SK-N-SH (cell line): ENCODE data around the gene DIS3L2. TPM values are rescaled to one million over a fixed set of nuclear protein-coding genes. Genes with fewer than 3 reads are reported as not detected.

Experiments
- CTCF ChIA-PET: fragments of 300-600, 350-600 bp; formaldehyde crosslinking; extraction: SDS; loops from one replicate; lab custom pipeline; 2021; lab: Yijun Ruan, JAX
- POLR2A ChIA-PET: fragments of 350-600 bp; sonication (Branson Sonifier 250); formaldehyde crosslinking; extraction: SDS; loops from one replicate; lab custom pipeline; 2020; ENCODE audit warnings: antibody characterized with exemption, inconsistent platforms; lab: Yijun Ruan, JAX
- DNase-seq: peaks from one replicate; pipeline ENCODE4 v3.0.0; 2012
- H2AFZ ChIP-seq: fragments of 200-600 bp; sonication (generic); 2 replicates; pipeline ENCODE4 v1.8.1; 2016; ENCODE audit warnings: antibody characterized with exemption, mild to moderate bottlenecking, low read depth
- H3F3A ChIP-seq: fragments of 200-600 bp; sonication (generic); replicated peaks from 2 replicates; pipeline ENCODE3; 2016; ENCODE audit warnings: antibody characterized with exemption, mild to moderate bottlenecking; ENCODE audit not compliant: insufficient read depth
- H3K27ac ChIP-seq, 2 experiments: fragments of 200-500 bp in 1 of 2; fragments of 200-600 bp in 1 of 2; sonication (Bioruptor generic) in 1 of 2; sonication (generic), shearing (Covaris generic) in 1 of 2; 2 replicates each; pipeline versions ENCODE4 v1.5.1 to v1.6.1; 2014 to 2016; ENCODE audit warnings: low read depth in 2 of 2, inconsistent platforms in 1 of 2, low read length in 1 of 2, mild to moderate bottlenecking in 1 of 2, mixed read lengths in 1 of 2
- H3K27me3 ChIP-seq: fragments of 200-600 bp; sonication (generic), shearing (Covaris generic); 2 replicates; pipeline ENCODE4 v1.6.1; 2016; ENCODE audit warnings: mixed run types; ENCODE audit not compliant: insufficient read depth
- H3K36me3 ChIP-seq, 2 experiments: fragments of 200-500 bp in 1 of 2; fragments of 200-600 bp in 1 of 2; sonication (Bioruptor generic) in 1 of 2; sonication (generic) in 1 of 2; replicated peaks in 1 of 2; 2 replicates each; pipeline versions ENCODE3 to v1.5.1; 2014 to 2016; ENCODE audit warnings: low read length in 1 of 2, mild to moderate bottlenecking in 1 of 2; ENCODE audit not compliant: insufficient read depth in 2 of 2, control insufficient read depth in 1 of 2
- H3K4me1 ChIP-seq, 2 experiments: fragments of 200-500 bp in 1 of 2; fragments of 200-600 bp in 1 of 2; sonication (Bioruptor generic) in 1 of 2; sonication (generic), shearing (Covaris generic) in 1 of 2; 2 replicates each; pipeline versions ENCODE4 v1.5.1 to v1.6.1; 2014 to 2016; ENCODE audit warnings: low read depth in 1 of 2, low read length in 1 of 2, mixed run types in 1 of 2; ENCODE audit not compliant: insufficient read depth in 2 of 2, control insufficient read depth in 1 of 2
- H3K4me2 ChIP-seq: fragments of 200-600 bp; sonication (generic), shearing (Covaris generic); 2 replicates; pipeline ENCODE4 v1.6.1; 2017; ENCODE audit warnings: mixed run types
- H3K4me3 ChIP-seq, 2 experiments: fragments of 200-500 bp in 1 of 2; fragments of 200-600 bp in 1 of 2; sonication (Bioruptor generic) in 1 of 2; sonication (generic), shearing (Covaris generic) in 1 of 2; 2 replicates each; pipeline versions ENCODE4 v1.5.1 to v1.8.1; 2014 to 2016; ENCODE audit warnings: low read depth in 2 of 2, inconsistent platforms in 1 of 2, low read length in 1 of 2, mild to moderate bottlenecking in 1 of 2, mixed read lengths in 1 of 2, moderate library complexity in 1 of 2
- H3K79me2 ChIP-seq: fragments of 200-600 bp; sonication (generic); 2 replicates; pipeline ENCODE4 v1.8.1; 2017; ENCODE audit warnings: mild to moderate bottlenecking; ENCODE audit not compliant: insufficient read depth
- H3K9ac ChIP-seq: fragments of 200-600 bp; sonication (generic); 2 replicates; pipeline ENCODE4 v1.6.1; 2017; ENCODE audit warnings: mixed run types
- H3K9me2 ChIP-seq: fragments of 200-600 bp; sonication (generic); 2 replicates; pipeline ENCODE4 v1.6.1; 2017; ENCODE audit warnings: mixed run types
- H3K9me3 ChIP-seq: fragments of 200-600 bp; sonication (generic); 2 replicates; pipeline ENCODE4 v1.6.1; 2017; ENCODE audit warnings: mixed run types, mild to moderate bottlenecking, moderate library complexity
- H4K20me1 ChIP-seq: fragments of 200-600 bp; sonication (generic); 2 replicates; pipeline ENCODE4 v1.6.1; 2017; ENCODE audit warnings: mild to moderate bottlenecking, mixed run types; ENCODE audit not compliant: insufficient read depth
- CTCF ChIP-seq: fragments of 200-600 bp; sonication (generic); IDR thresholded peaks from 2 replicates; pipeline ENCODE4 v1.6.1; 2017; ENCODE audit warnings: antibody characterized with exemption, mild to moderate bottlenecking, moderate library complexity
- ELF1 ChIP-seq: IDR thresholded peaks from 2 replicates; pipeline ENCODE4 v1.4.0; 2012
- GABPA ChIP-seq: IDR thresholded peaks from 2 replicates; pipeline ENCODE4 v1.4.0; 2012; ENCODE audit warnings: low read depth, mild to moderate bottlenecking
- GATA2 ChIP-seq: sonication (generic); formaldehyde crosslinking; IDR thresholded peaks from 2 replicates; pipeline ENCODE4 v1.5.0; 2020; ENCODE audit warnings: mild to moderate bottlenecking, missing genetic modification reagents
- MAX ChIP-seq: IDR thresholded peaks from 2 replicates; pipeline ENCODE4 v1.4.0; 2012; ENCODE audit warnings: low read depth
- MEF2A ChIP-seq: IDR thresholded peaks from 2 replicates; pipeline ENCODE4 v1.4.0; 2012; ENCODE audit warnings: low read depth, borderline replicate concordance
- MXI1 ChIP-seq: IDR thresholded peaks from 2 replicates; pipeline ENCODE4 v1.6.1; 2012; ENCODE audit warnings: mild to moderate bottlenecking, low read depth, low read length, improper control_type of control experiment
- NFIC ChIP-seq: IDR thresholded peaks from 2 replicates; pipeline ENCODE4 v1.4.0; 2012; ENCODE audit warnings: borderline replicate concordance
- RCOR1 ChIP-seq: fragments of 150-350 bp; IDR thresholded peaks from 2 replicates; pipeline ENCODE4 v1.6.1; 2017; ENCODE audit warnings: antibody characterized with exemption, low read length
- REST ChIP-seq: IDR thresholded peaks from 2 replicates; pipeline ENCODE4 v1.6.1; 2012; ENCODE audit warnings: mild to moderate bottlenecking, low read depth, low read length, moderate library complexity
- TCF12 ChIP-seq: IDR thresholded peaks from 2 replicates; pipeline ENCODE4 v1.4.0; 2012
- USF2 ChIP-seq: fragments of 150-350 bp; IDR thresholded peaks from 2 replicates; pipeline ENCODE4 v1.6.1; 2017; ENCODE audit warnings: antibody characterized with exemption, low read length, low read depth, borderline replicate concordance
- YY1 ChIP-seq: IDR thresholded peaks from 2 replicates; pipeline ENCODE4 v1.4.0; 2012; ENCODE audit warnings: low read depth, mild to moderate bottlenecking
- ZBTB33 ChIP-seq: IDR thresholded peaks from 2 replicates; pipeline ENCODE4 v1.4.0; 2012; ENCODE audit warnings: low read depth, borderline replicate concordance
- WGBS: methylation state at CpG from one replicate; pipeline ENCODE4 v1.1.6; 2017; ENCODE audit warnings: low lambda C conversion rate; 5-methylcytosine and 5-hydroxymethylcytosine counted together
- polyA plus RNA-seq, 3 experiments: library from polyadenylated mRNA; depleted of rRNA; stranded (reverse); fragments of >200 nt; gene quantifications; 2 replicates each; pipeline ENCODE4 v1.2.3, GENCODE V29; 2012

DIS3L2 gene
- polyA plus RNA-seq, 1 of the 3 experiments (the other 2 are of a cell fraction), result 17.9 TPM

- no peak for TF ChIP-seq GATA2 (CRISPR knock-in tag)
- no peak for TF ChIP-seq ZBTB33
- TF ChIP-seq MAX, result no peak
- no peak for TF ChIP-seq USF2
- no peak for TF ChIP-seq TCF12
- TF ChIP-seq ELF1, result no peak
- no peak for TF ChIP-seq MEF2A
- TF ChIP-seq RCOR1, result no peak
- TF ChIP-seq CTCF, result no peak
Observed at GRCh38 chr2:232008907-232009638, 47.6 kb downstream of the DIS3L2 start (continued).

GRCh38 chr2:232009639-232010274 lies 48.2 kb downstream of the DIS3L2 start:
- no peak for DNase-seq
- H3K4me3 ChIP-seq, result no peak overlapping the region
- peaks cover 16% of the 10 kb centered on the region for H3F3A ChIP-seq
- H4K20me1 ChIP-seq, result peaks cover 18% of the 10 kb centered on the region
- WGBS, result 84% methylated on average over 4 of the region's 4 CpGs
- H3K9me3 ChIP-seq, result no peaks in the 10 kb centered on the region
- no peak overlapping the region for H3K9ac ChIP-seq
- H3K4me1 ChIP-seq, result peaks cover 11 to 15% of the 10 kb centered on the region in 2 experiments
- no peak overlapping the region for H3K27ac ChIP-seq
- POLR2A ChIA-PET, result no interaction called here
- CTCF ChIA-PET, result interaction anchor here (1.4 kb wide), 1 partner anchor 16 kb away, joined by 3 read pairs; no protein-coding TSS in a partner anchor
- no peak overlapping the region for H3K4me2 ChIP-seq
- peaks cover 5% of the 10 kb centered on the region; the same call in 1 of the 2 replicates for H3K79me2 ChIP-seq
- no peaks in the 10 kb centered on the region for H3K9me2 ChIP-seq
- H3K36me3 ChIP-seq, result no peaks in the 10 kb centered on the region
- H3K27me3 ChIP-seq, result no peaks in the 10 kb centered on the region
- no peak overlapping the region for H2AFZ ChIP-seq
- TF ChIP-seq GATA2 (CRISPR knock-in tag) (no peak), MXI1 (no peak), YY1 (no peak), GABPA (no peak), REST (no peak), CTCF (no peak), ZBTB33 (no peak), NFIC (no peak)
